Spleen (tissue), 11 donors: Measurements from ENCODE around the gene TMED7. TPM values are rescaled to one million over a fixed set of nuclear protein-coding genes. Genes with fewer than 3 reads are reported as not detected.

Experiments used
- DNase-seq: peaks from one replicate; pipeline ENCODE4 v3.0.0-alpha.2; 2020
- H3K27ac ChIP-seq, 8 donors: fragments of 200-600 bp; sonication (generic) in 7 of 8; 1 replicate in 4 of 8; 2 replicates in 4 of 8; pipeline versions ENCODE4 v1.5.0 to v1.8.0; 2016 to 2021; ENCODE audit warnings: inconsistent platforms in 4 of 8, mild to moderate bottlenecking in 4 of 8, moderate library complexity in 1 of 8
- H3K27me3 ChIP-seq, 7 donors: fragments of 200-600 bp; sonication (generic) in 6 of 7; replicated peaks in 1 of 7; 1 replicate in 4 of 7; 2 replicates in 3 of 7; pipeline versions ENCODE4 v1.5.0 to v1.8.0; 2016 to 2021; ENCODE audit warnings: inconsistent platforms in 3 of 7, mild to moderate bottlenecking in 1 of 7
- H3K36me3 ChIP-seq, 6 donors: fragments of 200-600 bp; sonication (generic) in 5 of 6; 1 replicate in 4 of 6; 2 replicates in 2 of 6; pipeline versions ENCODE4 v1.5.0 to v1.8.0; 2016 to 2021; ENCODE audit warnings: inconsistent platforms in 2 of 6
- H3K4me1 ChIP-seq, 6 donors: fragments of 200-600 bp; sonication (generic) in 5 of 6; 1 replicate in 3 of 6; 2 replicates in 3 of 6; pipeline versions ENCODE4 v1.5.0 to v1.8.0; 2016 to 2021; ENCODE audit warnings: inconsistent platforms in 3 of 6
- H3K4me3 ChIP-seq, 8 donors: fragments of 200-600 bp; sonication (generic) in 7 of 8; 1 replicate in 4 of 8; 2 replicates in 4 of 8; pipeline versions ENCODE4 v1.5.0 to v1.8.0; 2016 to 2021; ENCODE audit warnings: inconsistent platforms in 4 of 8, mild to moderate bottlenecking in 4 of 8, moderate library complexity in 2 of 8
- H3K9me3 ChIP-seq, 8 donors: fragments of 200-600 bp; sonication (generic) in 7 of 8; 1 replicate in 4 of 8; 2 replicates in 4 of 8; pipeline versions ENCODE4 v1.5.0 to v1.8.0; 2016 to 2021; ENCODE audit warnings: inconsistent platforms in 4 of 8
- CTCF ChIP-seq, 11 experiments: fragments of 200-600 bp in 7 of 11; fragments of 450-650 bp in 4 of 11; sonication (generic) in 4 of 11; IDR thresholded peaks in 8 of 11; conservative IDR thresholded peaks in 3 of 11; 1 replicate in 7 of 11; 2 replicates in 4 of 11; pipeline versions ENCODE4 v1.4.0 to v1.8.0; 2016 to 2021; ENCODE audit warnings: antibody characterized with exemption in 11 of 11, inconsistent platforms in 4 of 11, mild to moderate bottlenecking in 1 of 11
- POLR2A ChIP-seq, 3 donors: fragments of 450-650 bp; IDR thresholded peaks; one replicate each; pipeline ENCODE4 v1.5.1; 2017; ENCODE audit warnings: antibody characterized with exemption in 3 of 3, mild to moderate bottlenecking in 1 of 3
- POLR2AphosphoS5 ChIP-seq, 3 donors: sonication (generic); formaldehyde crosslinking; IDR thresholded peaks; one replicate each; pipeline ENCODE4 v1.5.1; 2017; ENCODE audit warnings: antibody characterized with exemption in 3 of 3
- WGBS, 5 donors: extraction: QIAGEN DNeasy Blood & Tissue Kit in 3 of 5; methylation state at CpG; one replicate each; pipeline versions ENCODE4 v1.1.5 to v1.1.7; 2013 to 2018; 5-methylcytosine and 5-hydroxymethylcytosine counted together
- intact Hi-C: fragments of 100-400 bp; cut with DNase I; formaldehyde crosslinking; loops from one replicate; pipeline ENCODE4 v1.15.0; 2023; ENCODE audit warnings: low total_unique reads
- polyA plus RNA-seq, 3 donors: library from polyadenylated mRNA; stranded (reverse); fragments of 200-250 nt; gene quantifications; one replicate each; pipeline ENCODE4 v1.2.1, GENCODE V29; 2013
- total RNA-seq, 7 donors: library from RNA; depleted of rRNA in 3 of 7; stranded (reverse); fragments of >200 nt in 3 of 7; fragmentation: NEBNext Ultra II Directional in 4 of 7; extraction: Animal tissue kit (Norgen Biotek cat#: 25700) in 4 of 7; gene quantifications; one replicate each; pipeline versions ENCODE4 v1.1.0 to v1.2.1, GENCODE V29; 2016 to 2021
- donor health status: healthy with polysubstance abuse.
- donor health status: DM: no; HTN: no; CAD: no; lungs with moderate emphysema.
- donor health status: DM: no; HTN: no; CAD: no.
- donor health status: Bipolar disorder and iron deficiency.
- donor health status: healthy.
- donor health status: DM: no; HTN: no; CAD: no.
- donor health status: DM: yes; HTN: yes; CAD: no.

Gene TMED7
- total and polyA plus RNA-seq, 10 donors: 8.4 to 70.9 (median 64.6) TPM

DNA sequence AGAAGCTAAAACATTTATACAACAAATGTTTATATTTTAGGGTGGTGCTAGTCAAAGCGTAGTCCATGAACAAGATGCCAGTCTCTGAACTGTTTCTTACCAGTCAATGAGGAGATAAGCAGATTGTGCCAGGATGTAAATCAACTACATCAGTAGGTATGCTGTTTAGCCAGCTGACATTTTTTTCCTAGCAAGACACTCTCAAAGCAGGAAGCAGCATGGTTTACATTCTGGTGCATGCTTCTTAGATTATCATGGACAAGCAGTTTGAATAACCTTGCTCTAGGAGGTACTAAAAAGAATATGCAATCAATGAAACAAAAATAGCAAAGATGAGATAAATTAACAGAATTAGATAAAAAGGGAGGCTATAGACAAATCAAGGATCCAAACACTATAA lies 40.6 kb downstream of the TMED7 start:
- H3K9me3 ChIP-seq: no peaks in the 10 kb centered on the region
- TF ChIP-seq CTCF (IDR thresholded peaks at IDR 0.05 in 8 of 11, conservative IDR thresholded peaks at IDR 0.05 in 3 of 11) (no peak), POLR2AphosphoS5 (IDR thresholded peaks at IDR 0.05) (no peak), POLR2A (IDR thresholded peaks at IDR 0.05) (no peak)
- intact Hi-C loops: loop anchor here (5.0 kb wide), 1 partner anchor 273 kb away; no protein-coding TSS in a partner anchor
- DNase-seq: no peak
- H3K4me3 ChIP-seq: no peak overlapping the region
- no peak overlapping the region for H3K27ac ChIP-seq
- no peaks in the 10 kb centered on the region for H3K27me3 ChIP-seq
- H3K4me1 ChIP-seq: peaks cover 0 to 11% (median 5%) of the 10 kb centered on the region in 6 donors
- 94 to 100% (median 98%) methylated on average over 1 of the region's 1 CpG for WGBS, 5 donors
- peaks cover 0 to 11% (median 0%) of the 10 kb centered on the region in 6 donors for H3K36me3 ChIP-seq

GRCh38 chr5:115584501-115584900 lies 41.3 kb downstream of the TMED7 start:
- DNase-seq: no peak
- WGBS, 5 donors: 84 to 97% (median 92%) methylated on average over 1 of the region's 1 CpG
- no peak overlapping the region for H3K27ac ChIP-seq

DNA sequence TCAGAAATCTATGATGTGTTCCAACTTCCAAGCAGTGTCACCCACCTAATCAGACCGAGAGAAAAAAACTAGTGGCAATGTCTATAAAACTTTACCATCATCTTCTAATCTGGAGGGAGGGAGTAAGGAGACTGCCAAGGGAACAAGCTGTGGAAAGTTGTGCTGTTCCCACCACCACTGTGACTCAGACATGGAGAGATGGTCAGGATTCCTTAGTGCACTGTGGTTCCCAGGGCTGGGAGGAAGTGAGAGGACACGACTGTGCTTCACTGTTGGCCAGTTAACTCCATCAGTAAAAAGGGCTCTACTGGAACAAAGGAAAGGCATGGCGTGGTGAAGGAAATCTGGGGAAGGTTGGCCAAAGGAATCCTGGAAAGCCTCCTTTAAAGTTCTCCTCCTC lies 42.4 kb downstream of the TMED7 start:
- Histone ChIP-seq H3K27me3 (no peaks in the 10 kb centered on the region), H3K36me3 (peaks cover 0 to 14% (median 0%) of the 10 kb centered on the region in 6 donors), H3K27ac (no peak overlapping the region), H3K4me3 (no peak overlapping the region), H3K9me3 (no peaks in the 10 kb centered on the region), H3K4me1 (peaks cover 0 to 26% (median 5%) of the 10 kb centered on the region in 6 donors)
- DNase-seq: no peak
- WGBS, 5 donors: 52 to 74% (median 67%) methylated on average over 3 of the region's 3 CpGs
- intact Hi-C loops: no loop called here
- TF ChIP-seq POLR2A (IDR thresholded peaks at IDR 0.05): no peak
- no peak for TF ChIP-seq POLR2AphosphoS5 (IDR thresholded peaks at IDR 0.05)
- no peak for TF ChIP-seq CTCF (IDR thresholded peaks at IDR 0.05 in 8 of 11, conservative IDR thresholded peaks at IDR 0.05 in 3 of 11)

More at GRCh38 chr5:115584501-115584900, 41.3 kb downstream of the TMED7 start:
- Histone ChIP-seq H3K9me3 (no peaks in the 10 kb centered on the region), H3K4me1 (peaks cover 0 to 16% (median 5%) of the 10 kb centered on the region in 6 donors), H3K4me3 (no peak overlapping the region), H3K27me3 (no peaks in the 10 kb centered on the region), H3K36me3 (peaks cover 0 to 14% (median 0%) of the 10 kb centered on the region in 6 donors)
- intact Hi-C loops: no loop called here
- TF ChIP-seq POLR2A (IDR thresholded peaks at IDR 0.05): no peak
- no peak for TF ChIP-seq CTCF (IDR thresholded peaks at IDR 0.05 in 8 of 11, conservative IDR thresholded peaks at IDR 0.05 in 3 of 11)
- TF ChIP-seq POLR2AphosphoS5 (IDR thresholded peaks at IDR 0.05): no peak

DNA sequence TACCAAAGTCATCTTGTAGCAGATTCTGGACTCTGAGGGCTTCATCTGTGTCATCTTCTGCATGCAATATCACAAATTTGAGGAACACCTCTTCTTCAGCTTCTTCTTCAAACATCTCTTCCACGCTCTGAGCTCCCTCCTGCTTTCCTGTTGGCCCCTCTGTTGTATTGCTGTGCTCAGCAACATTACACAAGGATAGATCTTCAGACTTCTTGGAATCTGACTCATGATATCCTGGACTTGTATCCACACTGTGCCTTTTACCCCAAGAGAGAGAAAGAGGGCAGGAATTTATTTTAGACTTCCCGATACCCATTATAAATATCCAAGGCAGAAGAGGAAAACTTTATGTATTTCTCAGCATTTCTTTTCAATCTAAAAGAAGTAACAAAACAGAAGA lies 44.9 kb downstream of the TMED7 start:
- WGBS, 5 donors: 88 to 98% (median 94%) methylated on average over 2 of the region's 2 CpGs
- Histone ChIP-seq H3K27ac (no peak overlapping the region), H3K9me3 (no peaks in the 10 kb centered on the region), H3K27me3 (no peaks in the 10 kb centered on the region), H3K4me1 (peaks cover 0 to 17% (median 0%) of the 10 kb centered on the region in 6 donors), H3K4me3 (no peak overlapping the region), H3K36me3 (peaks cover 0 to 14% (median 0%) of the 10 kb centered on the region in 6 donors)
- TF ChIP-seq POLR2A (IDR thresholded peaks at IDR 0.05) (no peak), CTCF (IDR thresholded peaks at IDR 0.05 in 8 of 11, conservative IDR thresholded peaks at IDR 0.05 in 3 of 11) (no peak), POLR2AphosphoS5 (IDR thresholded peaks at IDR 0.05) (no peak)
- intact Hi-C loops: no loop called here
- no peak for DNase-seq
